ENCODE results near the gene CCDC78.

The CCDC78 gene

DNA sequence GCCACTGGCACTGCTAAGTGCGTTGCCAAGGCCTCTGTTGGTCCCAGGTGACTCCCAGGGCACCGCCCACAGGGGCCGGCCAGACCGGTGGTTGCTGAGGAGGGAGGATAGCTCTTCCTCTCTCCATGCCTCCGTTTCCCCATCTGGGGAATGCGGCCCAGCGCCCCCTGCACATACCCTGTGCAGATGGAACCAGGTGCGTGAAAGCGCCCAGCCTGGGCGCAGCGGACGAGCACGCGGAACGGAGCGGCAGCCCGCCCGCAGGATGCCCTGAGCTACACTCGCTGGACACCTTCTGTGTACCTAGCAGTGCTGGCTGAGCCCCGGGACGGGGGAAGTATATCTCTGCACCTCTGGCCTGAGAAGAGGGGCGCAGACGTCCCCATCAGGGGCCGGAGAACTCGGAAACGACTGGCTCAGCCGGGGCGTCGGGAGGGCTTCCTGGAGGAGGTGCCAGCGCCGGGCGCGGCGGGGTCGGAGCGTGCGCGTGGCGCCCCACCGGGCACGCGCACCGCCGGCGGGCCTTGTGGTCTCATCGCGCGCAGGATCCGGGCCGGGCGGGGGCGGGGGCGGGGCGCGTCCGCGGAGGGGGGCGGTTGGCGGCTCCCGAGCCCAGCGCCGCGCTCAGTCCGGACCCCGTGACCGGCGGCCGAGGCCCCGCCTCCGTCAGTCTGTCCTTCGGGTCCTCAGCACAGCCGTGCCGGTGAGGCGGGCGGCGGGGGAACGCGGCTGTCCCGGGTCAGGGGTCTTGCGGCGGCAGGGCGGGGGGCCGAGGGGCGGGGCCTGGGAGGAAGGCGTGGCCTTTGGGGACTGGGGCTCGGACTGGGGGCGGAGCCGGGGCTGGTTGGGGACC is at the start of gene CCDC78, which contains the start of gene HAGHL:
CCDC78 (minus strand) TSS at position 6 of the 853 bp plus-strand sequence. CDS start 76 bp downstream, outside the sequence.
HAGHL (plus strand) TSS at position 669 of the 853 bp plus-strand sequence. CDS start 404 bp downstream, outside the sequence.
- DNase-seq, result peak; percentile 69

DNA sequence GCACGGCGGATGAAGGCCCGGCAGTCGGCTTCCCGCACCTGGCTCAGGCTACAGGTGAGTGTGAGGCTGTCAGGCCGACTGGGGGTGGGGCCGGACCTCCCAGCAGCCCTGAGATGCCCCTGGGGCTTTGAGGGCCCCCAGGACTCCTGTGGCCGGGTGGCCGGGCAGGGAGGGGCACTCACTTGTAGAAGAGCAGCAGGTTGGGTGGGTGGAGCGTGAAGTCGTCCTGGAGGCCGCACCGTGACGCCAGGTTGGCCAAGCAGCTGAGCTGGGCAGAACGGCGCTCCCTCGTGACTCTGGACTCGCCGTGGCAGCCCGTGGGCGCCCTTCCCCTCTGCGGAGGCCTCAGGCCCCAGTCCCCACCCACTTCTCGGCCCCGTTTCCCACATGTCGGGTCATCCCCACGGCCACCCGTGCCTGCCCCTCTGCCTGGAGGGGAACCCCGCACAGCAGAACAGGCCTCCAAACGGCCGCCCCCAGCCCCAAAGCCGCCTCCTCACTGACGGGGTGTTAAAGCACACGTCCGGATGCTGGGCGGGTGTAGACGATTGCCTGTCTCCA is 49.1 kb upstream of the CCDC78 start:
- no peak for DNase-seq

GRCh38 chr16:774086-775001 is 48.1 kb upstream of the CCDC78 start:
- DNase-seq, result no peak

- DNase-seq, result no peak
Observed at GRCh38 chr16:772959-773358, 46.7 kb upstream of the CCDC78 start.

- no peak for DNase-seq
Observed at GRCh38 chr16:770411-770810, 44.2 kb upstream of the CCDC78 start.

- DNase-seq, result no peak
Observed at GRCh38 chr16:769934-770333, 43.7 kb upstream of the CCDC78 start.

DNA sequence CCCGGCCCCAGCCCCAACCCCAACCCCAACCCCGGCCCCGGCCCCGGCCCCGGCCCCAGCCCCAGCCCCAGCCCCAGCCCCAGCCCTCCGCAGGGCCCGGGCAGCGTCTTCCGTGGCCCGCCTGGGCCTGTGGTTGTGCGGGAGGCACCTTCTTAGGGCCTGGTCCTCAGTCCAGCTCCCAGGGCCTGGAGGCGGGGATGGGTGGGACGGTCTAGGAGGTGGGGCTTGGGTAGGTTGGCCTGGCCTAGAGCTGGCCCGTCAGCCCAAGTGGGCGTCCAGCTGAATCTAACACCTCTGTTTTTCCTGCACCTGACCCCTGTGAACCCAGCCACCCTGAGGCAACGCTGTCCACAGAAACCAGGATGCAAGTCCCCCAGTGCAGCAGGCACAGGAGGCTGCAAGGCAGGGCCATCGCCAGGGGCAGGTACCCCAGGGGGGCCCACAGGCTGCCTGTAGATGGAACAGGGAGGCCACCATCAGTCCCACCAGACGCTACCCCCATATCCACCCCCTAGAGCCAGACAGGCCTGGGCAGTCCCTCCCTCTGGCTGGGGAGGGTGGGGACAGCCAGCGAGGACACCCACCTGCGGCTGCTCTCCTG is 43.0 kb upstream of the CCDC78 start:
- DNase-seq, result no peak

DNA sequence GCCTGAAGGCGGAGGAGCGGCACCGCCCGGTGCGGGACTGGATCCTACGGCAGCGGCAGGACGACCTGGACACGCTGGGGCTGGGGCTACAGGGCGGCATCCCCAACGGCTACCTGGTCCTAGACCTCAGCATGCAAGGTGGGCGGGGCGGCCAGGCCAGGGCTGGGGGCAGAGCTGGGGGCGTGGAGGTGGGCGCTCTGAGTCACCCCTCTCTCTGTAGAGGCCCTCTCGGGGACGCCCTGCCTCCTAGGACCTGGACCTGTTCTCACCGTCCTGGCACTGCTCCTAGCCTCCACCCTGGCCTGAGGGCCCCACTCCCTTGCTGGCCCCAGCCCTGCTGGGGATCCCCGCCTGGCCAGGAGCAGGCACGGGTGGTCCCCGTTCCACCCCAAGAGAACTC is 42.2 kb upstream of the CCDC78 start:
- no peak for DNase-seq

- DNase-seq, result no peak
Observed at GRCh38 chr16:767743-768235, 41.5 kb upstream of the CCDC78 start.

DNA sequence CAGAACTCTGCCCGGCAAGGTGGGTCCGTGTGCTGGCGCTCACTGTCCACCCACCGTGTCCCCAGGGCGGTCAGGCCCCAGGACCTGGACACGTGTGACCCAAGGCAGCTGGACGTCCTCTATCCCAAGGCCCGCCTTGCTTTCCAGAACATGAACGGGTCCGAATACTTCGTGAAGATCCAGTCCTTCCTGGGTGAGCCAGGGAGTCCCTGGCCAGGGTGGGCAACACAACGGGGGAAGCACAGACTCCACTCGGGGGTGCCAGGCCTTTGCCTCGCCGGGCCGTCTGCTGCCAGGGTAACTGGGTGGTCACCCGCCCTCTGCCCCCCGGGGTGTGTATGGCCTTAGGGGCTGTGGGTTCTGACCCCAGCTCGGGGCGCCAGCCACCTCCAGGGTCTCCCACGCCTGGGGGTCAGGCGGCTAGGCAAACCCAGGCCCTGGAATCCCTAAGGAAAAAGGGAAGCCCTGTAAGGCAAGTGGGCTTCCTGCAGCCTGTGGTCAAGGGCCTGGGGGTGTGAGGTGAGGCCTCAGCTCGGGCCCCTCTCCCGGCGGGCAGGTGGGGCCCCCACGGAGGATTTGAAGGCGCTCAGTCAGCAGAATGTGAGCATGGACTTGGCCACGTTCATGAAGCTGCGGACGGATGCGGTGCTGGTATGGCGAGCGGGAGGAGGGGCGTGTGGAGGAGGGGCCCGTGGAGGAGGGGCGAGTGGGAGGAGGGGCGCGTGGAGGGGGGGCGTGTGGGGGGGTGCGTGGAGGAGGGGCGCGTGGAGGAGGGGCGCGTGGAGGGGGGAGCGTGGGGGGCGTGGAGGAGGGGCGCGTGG is 40.8 kb upstream of the CCDC78 start:
- DNase-seq, result no peak

GRCh38 chr16:766008-766819 is 40.0 kb upstream of the CCDC78 start:
- DNase-seq, result no peak

DNA sequence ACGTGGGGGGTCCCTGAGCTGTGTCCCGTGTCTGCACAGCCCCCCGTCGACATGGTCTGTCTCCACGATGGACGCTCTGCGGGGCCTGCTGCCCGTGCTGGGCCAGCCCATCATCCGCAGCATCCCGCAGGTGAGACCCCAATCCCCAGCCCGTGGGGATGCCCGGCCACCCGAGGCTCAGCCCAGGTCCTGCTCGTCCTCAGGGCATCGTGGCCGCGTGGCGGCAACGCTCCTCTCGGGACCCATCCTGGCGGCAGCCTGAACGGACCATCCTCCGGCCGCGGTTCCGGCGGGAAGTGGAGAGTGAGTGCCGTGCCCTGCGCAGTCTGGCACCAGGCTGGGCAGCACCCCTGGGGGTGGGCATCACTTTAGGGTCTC is 39.2 kb upstream of the CCDC78 start:
- DNase-seq, result no peak

GRCh38 chr16:764848-765487 is 38.7 kb upstream of the CCDC78 start:
- no peak for DNase-seq

- no peak for DNase-seq
Observed at GRCh38 chr16:764184-764750, 38.0 kb upstream of the CCDC78 start.

- DNase-seq, result no peak
Observed at GRCh38 chr16:763369-764183, 37.3 kb upstream of the CCDC78 start.

GRCh38 chr16:762595-763268 is 36.5 kb upstream of the CCDC78 start:
- no peak for DNase-seq

DNA sequence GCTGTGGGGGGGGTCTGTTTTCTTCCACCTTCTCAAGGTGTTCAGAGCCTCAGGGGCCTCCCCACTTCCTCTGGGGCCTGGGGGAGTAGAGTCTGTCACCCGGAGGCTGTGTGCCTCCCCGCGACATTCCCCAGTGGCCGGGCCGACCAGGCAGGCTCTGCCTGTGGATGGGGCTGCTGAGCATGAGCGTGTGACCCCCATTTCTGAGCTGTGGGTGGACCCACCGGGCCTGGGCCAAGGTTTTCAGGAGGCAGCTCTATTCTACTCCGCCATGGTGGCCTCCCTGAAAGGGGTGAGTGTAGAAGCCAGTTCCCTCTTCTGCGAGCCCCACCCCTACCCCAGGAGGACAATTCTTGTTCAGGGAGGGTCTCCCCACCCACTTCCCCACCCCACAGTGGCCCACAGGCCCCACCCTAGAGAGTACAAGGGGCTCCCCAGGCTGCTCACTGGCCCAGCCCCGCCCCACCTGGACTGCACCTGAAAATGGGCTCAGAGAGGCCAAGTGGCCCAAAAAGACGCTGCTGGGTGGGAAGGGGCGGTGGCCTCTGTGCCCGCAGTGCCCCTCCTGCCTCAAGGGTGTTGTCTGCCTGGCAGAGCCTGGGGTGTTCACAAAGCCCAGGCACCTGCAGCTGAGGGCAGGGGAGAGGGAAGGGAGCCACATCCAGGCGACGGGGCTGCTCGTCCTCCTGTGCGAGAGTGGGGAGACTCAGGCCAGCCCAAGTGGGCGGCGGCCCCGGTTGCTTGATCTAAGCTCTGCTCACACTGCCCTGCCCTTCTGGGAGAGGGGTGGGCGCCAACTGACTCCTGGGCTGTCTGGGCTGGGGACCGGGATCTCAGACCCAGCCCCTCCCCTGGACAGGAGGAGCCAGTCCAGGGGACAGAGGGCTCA is 35.6 kb upstream of the CCDC78 start:
- no peak for DNase-seq

Data from femur (tissue), 1 donor.